Measurements from ENCODE around the gene VWA3B. TPM values are rescaled to one million over a fixed set of nuclear protein-coding genes. Genes with fewer than 3 reads are reported as not detected.

The VWA3B gene, protein sequence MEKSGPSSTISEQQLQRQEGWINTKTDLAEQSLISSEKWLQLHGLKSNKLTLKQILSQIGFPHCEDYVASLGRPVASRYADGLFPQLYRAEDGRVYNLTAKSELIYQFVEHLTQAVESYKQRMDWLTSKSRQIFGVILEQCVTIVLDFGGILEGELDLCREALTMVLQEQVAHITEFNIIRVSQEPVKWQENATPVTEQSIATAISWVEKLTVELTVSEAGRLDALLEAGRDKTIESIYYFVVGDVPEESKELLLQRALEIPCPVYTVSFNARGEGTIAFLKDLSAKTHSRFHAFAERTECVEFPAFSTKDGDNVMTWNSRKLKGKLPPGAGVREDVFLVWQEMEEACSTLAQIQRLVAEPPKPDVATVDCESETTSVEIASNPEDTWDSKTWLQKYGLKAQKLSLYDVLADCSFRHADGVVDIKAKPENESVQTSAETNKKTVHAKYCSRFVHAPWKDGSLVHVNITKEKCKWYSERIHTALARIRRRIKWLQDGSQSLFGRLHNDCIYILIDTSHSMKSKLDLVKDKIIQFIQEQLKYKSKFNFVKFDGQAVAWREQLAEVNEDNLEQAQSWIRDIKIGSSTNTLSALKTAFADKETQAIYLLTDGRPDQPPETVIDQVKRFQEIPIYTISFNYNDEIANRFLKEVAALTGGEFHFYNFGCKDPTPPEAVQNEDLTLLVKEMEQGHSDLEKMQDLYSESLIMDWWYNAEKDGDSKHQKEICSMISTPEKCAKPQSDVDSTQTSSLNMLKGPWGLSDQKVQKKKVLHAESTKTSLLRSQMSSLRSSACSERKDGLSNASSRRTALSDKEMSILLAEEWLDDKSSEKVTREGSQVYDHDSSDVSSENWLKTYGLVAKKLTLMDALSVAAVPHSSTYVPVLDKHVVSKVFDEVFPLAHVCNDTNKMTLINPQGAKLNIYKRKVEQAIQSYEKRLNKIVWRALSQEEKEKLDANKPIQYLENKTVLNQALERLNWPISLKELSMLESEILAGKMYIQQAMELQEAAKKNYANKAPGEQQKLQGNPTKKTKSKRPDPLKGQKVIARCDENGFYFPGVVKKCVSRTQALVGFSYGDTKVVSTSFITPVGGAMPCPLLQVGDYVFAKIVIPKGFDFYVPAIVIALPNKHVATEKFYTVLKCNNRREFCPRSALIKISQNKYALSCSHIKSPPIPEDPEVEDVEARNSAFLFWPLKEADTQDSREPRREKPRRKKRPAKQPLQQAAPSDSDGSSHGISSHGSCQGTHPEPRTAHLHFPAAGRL (N-terminal part only)
- 100 to 1,000 TPM in 1 of 5 donors, 1 to 10 TPM in 2, not detected in 2; 4.0 to 134 (median 4.9) TPM for total RNA-seq
- under 1 TPM; 0.03 to 0.46 (median 0.12) TPM for polyA plus RNA-seq
- long read RNA-seq, donor 1 = 0 reads
- long read RNA-seq, donor 2 = 0 reads
- long read RNA-seq, donor 3 = 0 reads
- long read RNA-seq, donor 4 = 0 reads
- long read RNA-seq, donor 5 = 0 reads
- long read RNA-seq, donor 6 = 0 reads
- long read RNA-seq, donor 7 = 0 reads
- long read RNA-seq, donor 8 = 0 reads
- long read RNA-seq, donor 9 = 0 reads
- long read RNA-seq, donor 10 = 0 reads

DNA sequence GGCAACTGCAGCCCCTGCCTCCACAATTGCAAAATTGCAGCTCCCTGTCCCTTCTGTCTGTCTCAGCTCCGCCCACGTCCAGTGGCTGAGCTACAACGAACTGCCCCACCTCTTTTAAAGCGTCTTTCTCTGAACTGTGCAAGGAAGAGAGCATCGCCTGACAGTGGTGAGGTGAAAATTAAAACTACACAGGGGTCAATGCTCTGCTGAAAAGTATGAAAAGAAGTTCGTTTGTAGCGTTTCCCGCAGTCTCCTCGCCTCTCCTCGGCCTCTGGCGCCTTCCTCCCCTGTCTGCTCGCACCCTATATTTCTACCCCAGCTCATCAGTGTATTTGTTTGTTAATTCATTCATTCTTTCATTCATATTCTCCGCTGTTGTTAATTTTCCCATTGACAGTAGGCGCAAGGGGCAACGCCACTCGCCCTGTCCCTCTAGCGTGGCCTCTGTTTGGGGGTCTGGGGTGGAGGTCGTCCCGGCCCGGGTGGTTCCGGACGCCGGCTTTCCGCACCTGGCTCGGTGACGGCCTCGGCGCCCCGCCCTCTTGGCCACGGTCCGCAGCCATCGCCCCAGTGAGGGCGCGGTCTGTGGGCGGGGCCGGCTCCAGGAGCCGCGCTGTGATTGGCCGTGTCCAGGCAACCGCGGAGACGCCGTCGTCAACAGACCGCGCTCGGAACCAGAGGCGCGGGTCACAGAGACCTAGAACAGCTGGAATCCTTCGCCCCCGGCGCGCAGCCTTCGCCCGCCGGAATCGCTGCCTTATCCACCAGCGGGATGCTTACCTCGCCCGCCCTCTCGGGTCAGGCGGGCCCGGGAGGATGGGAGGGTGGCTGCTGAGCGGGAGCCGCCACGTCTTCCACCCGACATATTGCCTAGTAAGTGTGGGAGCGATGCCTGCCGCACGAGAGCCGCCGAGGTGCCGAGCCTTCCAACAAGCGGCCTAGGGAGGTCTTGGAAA lies at the start of gene VWA3B:
VWA3B (plus strand) TSS at position 677 of the 956 bp plus-strand sequence. CDS start 5,926 bp downstream, outside the sequence.
- Histone ChIP-seq H3K9me3 (no peaks in the 10 kb centered on the region), H3K4me1 (peaks cover 18 to 53% (median 25%) of the 10 kb centered on the region in 4 donors), H3K36me3 (no peaks in the 10 kb centered on the region), H3K4me3 (peak within 1 kb of the TSS; percentile 49 to 67 (median 52)), H3K27ac (peak within 1 kb of the TSS; percentile 77 to 87 (median 83)), H3K27me3 (peaks cover 0 to 13% (median 0%) of the 10 kb centered on the region in 3 donors)
- intact Hi-C loops (cut with DNase I; ENCODE audit: low total_unique reads) = no loop called here
- 2 to 5% (median 2%) methylated on average over 39 to 74 of the region's 74 CpGs for WGBS, 5 donors
- TF ChIP-seq POLR2A (IDR thresholded peaks at IDR 0.05) = no peak
- TF ChIP-seq POLR2AphosphoS5 (IDR thresholded peaks at IDR 0.05) = peak in 2 of 3 donors; percentile 70 to 76
- DNase-seq = peak; percentile 91 to 95

DNA sequence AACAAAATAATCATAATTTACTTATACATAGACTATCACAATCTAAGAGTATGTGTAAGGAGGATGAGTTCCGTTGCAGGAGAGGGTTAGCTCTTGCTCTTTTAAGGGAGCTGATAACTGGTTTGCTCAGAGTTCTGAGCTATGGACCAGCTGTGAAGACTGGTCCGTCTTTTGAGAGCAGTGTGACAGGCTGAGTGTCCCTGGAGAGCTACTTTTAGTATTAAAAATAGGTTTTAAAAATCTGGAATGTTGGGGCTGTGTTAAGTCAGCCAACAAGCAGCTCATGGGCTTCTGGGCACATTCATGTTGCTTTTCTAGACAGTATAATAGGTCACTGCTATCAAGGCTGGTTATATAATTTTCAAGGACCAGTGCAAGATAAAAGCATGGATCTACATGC lies 49.8 kb upstream of the VWA3B start:
- intact Hi-C loops (cut with DNase I; ENCODE audit: low total_unique reads) = no loop called here
- H3K27ac ChIP-seq = no peak overlapping the region
- no peak overlapping the region for H3K4me3 ChIP-seq
- H3K9me3 ChIP-seq = no peaks in the 10 kb centered on the region
- 68 to 85% (median 76%) methylated on average over 2 of the region's 2 CpGs for WGBS, 5 donors
- no peaks in the 10 kb centered on the region for H3K27me3 ChIP-seq
- no peaks in the 10 kb centered on the region for H3K36me3 ChIP-seq
- DNase-seq = no peak
- peaks cover 10 to 35% (median 19%) of the 10 kb centered on the region in 4 donors for H3K4me1 ChIP-seq
- TF ChIP-seq, protein P1, sequence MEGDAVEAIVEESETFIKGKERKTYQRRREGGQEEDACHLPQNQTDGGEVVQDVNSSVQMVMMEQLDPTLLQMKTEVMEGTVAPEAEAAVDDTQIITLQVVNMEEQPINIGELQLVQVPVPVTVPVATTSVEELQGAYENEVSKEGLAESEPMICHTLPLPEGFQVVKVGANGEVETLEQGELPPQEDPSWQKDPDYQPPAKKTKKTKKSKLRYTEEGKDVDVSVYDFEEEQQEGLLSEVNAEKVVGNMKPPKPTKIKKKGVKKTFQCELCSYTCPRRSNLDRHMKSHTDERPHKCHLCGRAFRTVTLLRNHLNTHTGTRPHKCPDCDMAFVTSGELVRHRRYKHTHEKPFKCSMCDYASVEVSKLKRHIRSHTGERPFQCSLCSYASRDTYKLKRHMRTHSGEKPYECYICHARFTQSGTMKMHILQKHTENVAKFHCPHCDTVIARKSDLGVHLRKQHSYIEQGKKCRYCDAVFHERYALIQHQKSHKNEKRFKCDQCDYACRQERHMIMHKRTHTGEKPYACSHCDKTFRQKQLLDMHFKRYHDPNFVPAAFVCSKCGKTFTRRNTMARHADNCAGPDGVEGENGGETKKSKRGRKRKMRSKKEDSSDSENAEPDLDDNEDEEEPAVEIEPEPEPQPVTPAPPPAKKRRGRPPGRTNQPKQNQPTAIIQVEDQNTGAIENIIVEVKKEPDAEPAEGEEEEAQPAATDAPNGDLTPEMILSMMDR (IDR thresholded peaks at IDR 0.05) = no peak
- TF ChIP-seq POLR2A (IDR thresholded peaks at IDR 0.05) = no peak
- no peak for TF ChIP-seq POLR2AphosphoS5 (IDR thresholded peaks at IDR 0.05)
- no peak for TF ChIP-seq EP300 (IDR thresholded peaks at IDR 0.05)

DNA sequence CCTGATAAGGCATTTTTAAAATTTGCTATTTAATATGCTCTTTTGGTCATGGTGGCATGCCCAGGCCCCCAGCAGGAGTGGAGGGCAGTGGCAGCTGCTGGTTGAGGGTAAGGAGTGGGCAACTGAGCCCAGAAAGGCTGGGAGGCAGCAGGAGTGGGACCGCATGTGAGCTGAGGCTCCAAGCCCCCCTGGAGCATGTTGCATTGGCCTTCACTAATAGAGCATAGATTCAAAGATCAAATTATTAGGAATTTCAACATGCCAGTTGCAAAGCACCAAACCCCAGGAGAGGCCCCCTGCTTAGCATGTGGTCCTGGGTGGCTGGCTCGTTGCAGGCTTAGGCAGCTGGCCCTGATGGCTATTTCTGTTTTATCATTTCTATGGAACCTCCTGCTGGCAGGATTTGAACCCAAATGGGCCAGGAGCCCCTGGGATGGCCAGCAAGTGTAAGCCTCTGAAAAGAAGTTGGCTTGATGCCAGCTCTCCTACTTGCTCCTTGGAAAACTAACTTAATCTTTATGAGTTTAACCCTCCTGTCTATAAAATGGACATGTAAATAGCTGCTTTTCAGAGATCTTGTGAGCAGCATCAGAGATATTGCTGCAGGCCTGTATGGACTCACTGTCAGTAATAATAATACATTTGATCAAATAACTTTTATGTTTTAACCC lies 49.2 kb upstream of the VWA3B start:
- Histone ChIP-seq H3K27ac (no peak overlapping the region), H3K27me3 (no peaks in the 10 kb centered on the region)
- intact Hi-C loops (cut with DNase I; ENCODE audit: low total_unique reads) = no loop called here

More for the DNA sequence above, 49.2 kb upstream of the VWA3B start:
- H3K4me1 ChIP-seq = peaks cover 10 to 35% (median 19%) of the 10 kb centered on the region in 4 donors
- H3K4me3 ChIP-seq = no peak overlapping the region
- H3K36me3 ChIP-seq = no peaks in the 10 kb centered on the region
- no peaks in the 10 kb centered on the region for H3K9me3 ChIP-seq
- WGBS, 5 donors = 70 to 94% (median 81%) methylated on average over 2 of the region's 2 CpGs
- TF ChIP-seq POLR2A (IDR thresholded peaks at IDR 0.05) = no peak
- TF ChIP-seq POLR2AphosphoS5 (IDR thresholded peaks at IDR 0.05) = no peak
- no peak for TF ChIP-seq EP300 (IDR thresholded peaks at IDR 0.05)
- TF ChIP-seq, protein P1 (IDR thresholded peaks at IDR 0.05) = no peak
- DNase-seq = no peak
